ENCODE results near the gene TRIM13.
"Not testable (repeated sequence)": the region's sequence is repeated elsewhere in the genome, so short reads cannot be mapped to it uniquely, and the experiment has no call there.

Gene TRIM13, protein sequence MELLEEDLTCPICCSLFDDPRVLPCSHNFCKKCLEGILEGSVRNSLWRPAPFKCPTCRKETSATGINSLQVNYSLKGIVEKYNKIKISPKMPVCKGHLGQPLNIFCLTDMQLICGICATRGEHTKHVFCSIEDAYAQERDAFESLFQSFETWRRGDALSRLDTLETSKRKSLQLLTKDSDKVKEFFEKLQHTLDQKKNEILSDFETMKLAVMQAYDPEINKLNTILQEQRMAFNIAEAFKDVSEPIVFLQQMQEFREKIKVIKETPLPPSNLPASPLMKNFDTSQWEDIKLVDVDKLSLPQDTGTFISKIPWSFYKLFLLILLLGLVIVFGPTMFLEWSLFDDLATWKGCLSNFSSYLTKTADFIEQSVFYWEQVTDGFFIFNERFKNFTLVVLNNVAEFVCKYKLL

DNA sequence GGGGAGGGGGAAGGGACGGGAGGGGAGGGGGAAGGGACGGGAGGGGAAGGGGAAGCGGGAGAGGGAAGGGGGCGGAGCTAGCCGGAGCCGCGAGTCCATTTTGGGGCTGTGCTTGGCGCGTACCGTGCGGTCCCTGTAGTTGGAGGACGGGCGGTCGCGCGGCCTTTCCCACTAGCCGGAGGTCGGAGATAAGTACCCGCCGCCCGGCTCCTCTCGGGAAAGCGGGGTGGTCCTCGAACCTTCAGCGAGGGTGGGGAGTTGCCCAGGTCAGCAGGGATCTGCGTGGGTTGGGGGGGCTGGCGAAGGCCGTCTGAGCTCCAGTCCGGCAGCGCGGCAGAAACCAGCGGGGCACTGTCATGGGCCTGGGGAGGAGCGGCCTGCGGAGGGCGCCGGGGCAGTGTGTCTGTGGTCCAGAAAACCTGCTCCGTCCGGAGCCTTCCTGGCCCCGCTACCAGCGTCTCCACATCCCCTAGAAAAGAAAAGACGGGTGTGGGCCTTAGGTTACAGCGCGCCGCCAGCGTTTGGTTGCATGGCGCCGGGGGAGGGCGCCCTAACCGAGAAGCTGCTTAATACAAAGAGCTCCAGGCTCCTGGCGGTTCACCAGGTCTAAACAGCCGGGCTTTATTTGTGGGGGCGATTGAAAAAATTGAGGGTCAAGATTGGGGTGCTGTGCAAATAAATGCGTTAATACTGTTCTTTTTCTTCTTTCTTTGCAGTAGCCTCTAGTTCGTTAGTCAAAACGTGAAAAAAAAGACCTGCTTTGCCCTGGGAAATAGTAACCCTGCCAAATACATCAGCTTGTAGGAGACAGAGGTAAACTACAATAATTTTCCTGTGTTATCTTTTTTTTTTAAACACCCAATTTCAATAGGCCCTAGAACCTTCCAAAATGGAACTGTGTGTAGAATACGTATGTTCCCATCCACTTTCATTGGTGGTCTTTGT lies at the start of gene TRIM13:
Gene TRIM13 (plus strand): TSS at position 92 of the 945 bp plus-strand sequence. CDS start 14,899 bp downstream, outside the sequence.
- Mint-ChIP-seq H3K27ac (peak within 1 kb of the TSS; percentile 99), H3K4me3 (peak within 1 kb of the TSS; percentile 85 to 96), H3K9me3 (no peaks in the 10 kb centered on the region), H3K27me3 (no peaks in the 10 kb centered on the region), H3K36me3 (peaks cover 16 to 20% of the 10 kb centered on the region in 2 donors), H3K4me1 (peaks cover 20 to 44% of the 10 kb centered on the region in 2 donors)
- DNase-seq (peak; percentile 79), ATAC-seq (replicated peaks) (peak; percentile 82 to 84)

DNA sequence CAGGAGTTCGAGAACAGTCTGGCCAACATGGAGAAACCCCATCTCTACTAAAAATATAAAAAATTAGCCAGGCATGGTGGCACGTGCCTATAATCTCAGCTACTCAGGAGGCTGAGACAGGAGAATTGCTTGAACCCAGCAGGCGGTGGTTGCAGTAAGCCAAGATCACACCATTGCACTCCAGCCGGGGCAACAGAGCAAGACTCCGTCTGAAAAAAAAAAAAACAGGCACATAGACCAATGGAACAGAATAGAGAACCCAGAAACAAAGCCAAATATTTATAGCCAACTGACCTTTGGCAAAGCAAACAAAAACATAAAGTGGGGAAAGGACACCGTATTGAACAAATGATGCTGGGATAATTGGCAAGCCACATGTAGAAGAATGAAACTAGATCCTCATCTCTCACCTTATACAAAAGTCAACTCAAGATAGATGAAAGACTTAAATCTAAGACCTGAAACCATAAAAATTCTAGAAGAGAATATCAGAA lies 48.0 kb upstream of the TRIM13 start:
- not testable (repeated sequence) for H3K27ac Mint-ChIP-seq, H3K4me3 Mint-ChIP-seq

DNA sequence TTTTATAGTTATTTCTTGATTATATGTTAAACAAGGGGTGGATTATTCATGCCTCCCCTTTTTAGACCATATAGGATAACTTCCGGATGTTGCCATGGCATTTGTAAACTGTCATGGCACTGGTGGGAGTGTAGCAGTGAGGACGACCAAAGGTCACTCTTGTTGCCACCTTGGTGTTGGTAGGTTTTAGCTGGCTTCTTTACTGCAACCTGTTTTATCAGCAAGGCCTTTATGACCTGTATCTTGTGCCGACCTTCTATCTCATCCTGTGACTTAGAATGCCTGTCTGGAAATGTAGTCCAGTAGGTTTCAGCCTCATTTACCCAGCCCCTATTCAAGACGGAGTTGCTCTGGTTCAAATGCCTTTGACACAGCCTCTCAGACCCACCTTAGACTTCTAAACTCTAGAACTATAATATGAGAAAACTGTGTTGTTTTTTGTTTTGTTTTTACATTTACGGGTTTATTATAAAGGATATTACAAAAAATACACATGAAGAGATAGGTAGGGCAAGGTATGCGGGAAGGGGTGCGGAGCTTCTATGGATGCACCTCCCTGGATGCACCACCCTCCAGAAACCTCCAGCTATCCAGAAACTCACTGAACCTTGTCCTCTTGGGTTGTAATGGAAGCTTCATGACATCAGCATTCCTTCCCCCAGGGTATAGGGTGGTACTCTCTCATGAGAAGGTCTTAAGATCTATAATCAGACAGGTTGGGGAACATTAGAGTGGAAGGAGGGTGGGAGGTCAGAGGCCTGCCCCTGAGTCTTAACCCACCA lies 44.9 kb upstream of the TRIM13 start:
- peaks cover 0 to 2% of the 10 kb centered on the region in 2 donors for H3K9me3 Mint-ChIP-seq

More for the DNA sequence above, 48.0 kb upstream of the TRIM13 start:
- not testable (repeated sequence) for H3K27me3 Mint-ChIP-seq; H3K9me3 Mint-ChIP-seq; ATAC-seq (replicated peaks); H3K4me1 Mint-ChIP-seq; DNase-seq; H3K36me3 Mint-ChIP-seq

DNA sequence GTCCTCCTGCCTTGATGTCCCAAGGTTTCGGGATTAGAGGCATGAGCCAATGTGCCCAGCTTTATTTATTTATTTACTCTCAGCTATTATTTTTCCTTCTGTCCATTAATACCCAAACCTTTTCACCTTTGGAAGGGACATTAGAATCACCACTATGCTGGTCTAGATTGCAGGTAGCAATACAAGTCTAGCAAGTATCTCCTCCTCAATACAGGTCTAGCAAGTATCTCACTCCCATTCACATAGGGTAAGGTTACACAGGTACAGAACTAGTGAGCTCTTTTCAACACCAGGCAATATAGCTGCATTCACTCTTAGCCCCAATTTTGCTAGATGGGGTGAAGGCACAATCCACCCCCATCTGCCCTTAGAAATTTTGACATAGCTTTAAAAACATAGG lies 43.3 kb upstream of the TRIM13 start:
- Mint-ChIP-seq H3K9me3 (peaks cover 0 to 2% of the 10 kb centered on the region in 2 donors), H3K4me1 (peaks cover 2 to 8% of the 10 kb centered on the region in 2 donors), H3K27ac (no peak overlapping the region), H3K27me3 (no peaks in the 10 kb centered on the region), H3K36me3 (peaks cover 0 to 3% of the 10 kb centered on the region in 2 donors), H3K4me3 (no peak overlapping the region)
- ATAC-seq (replicated peaks) = no peak
- no peak for DNase-seq

More for the DNA sequence above, 44.9 kb upstream of the TRIM13 start:
- H3K27me3 Mint-ChIP-seq = no peaks in the 10 kb centered on the region
- no peaks in the 10 kb centered on the region for H3K36me3 Mint-ChIP-seq
- peaks cover 2 to 8% of the 10 kb centered on the region in 2 donors for H3K4me1 Mint-ChIP-seq
- DNase-seq = no peak
- H3K4me3 Mint-ChIP-seq = no peak overlapping the region
- no peak overlapping the region for H3K27ac Mint-ChIP-seq
- ATAC-seq (replicated peaks) = no peak

DNA sequence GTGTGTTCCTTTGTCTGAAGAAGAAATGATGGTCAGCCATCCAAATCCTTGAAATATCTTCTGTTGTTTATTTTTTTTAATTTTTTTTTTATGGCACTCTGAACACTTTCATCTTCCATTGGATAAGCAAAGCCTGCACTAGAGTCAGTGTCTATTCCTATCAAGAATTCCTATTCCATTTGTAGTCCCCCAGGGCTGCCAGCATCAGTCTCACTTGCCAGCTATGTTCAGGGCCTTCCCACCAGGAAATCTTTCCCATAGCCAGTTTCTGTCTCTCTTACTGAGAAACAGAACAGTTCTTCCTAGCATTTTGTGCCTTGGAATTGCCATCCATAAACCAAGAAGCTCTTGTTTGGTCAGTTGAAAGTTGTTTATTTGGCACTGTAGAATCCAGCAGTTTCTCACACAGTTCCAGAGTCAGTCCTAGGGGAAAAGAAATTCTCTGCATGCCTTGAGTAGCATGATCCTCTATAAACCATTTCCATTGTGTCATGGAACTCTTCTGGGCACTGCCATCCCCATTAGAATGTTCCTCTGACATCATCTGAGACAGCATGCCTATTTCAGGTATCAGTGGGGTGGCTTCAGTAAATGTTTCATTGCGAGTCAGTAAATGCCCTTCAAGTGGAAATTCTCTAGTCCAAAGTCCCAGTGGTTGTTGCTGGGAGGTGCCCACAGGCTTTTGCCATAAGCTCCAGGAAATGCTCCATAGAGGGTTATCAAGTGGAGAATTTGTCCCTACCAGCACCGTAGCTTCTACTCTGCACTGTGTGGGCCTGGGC lies 42.0 kb upstream of the TRIM13 start:
- peaks cover 0 to 2% of the 10 kb centered on the region in 2 donors for H3K9me3 Mint-ChIP-seq
- no peak overlapping the region for H3K27ac Mint-ChIP-seq
- peaks cover 2 to 10% of the 10 kb centered on the region in 2 donors for H3K36me3 Mint-ChIP-seq
- no peak for DNase-seq
- peaks cover 2 to 8% of the 10 kb centered on the region in 2 donors for H3K4me1 Mint-ChIP-seq
- no peak overlapping the region for H3K4me3 Mint-ChIP-seq
- ATAC-seq (replicated peaks) = no peak
- no peaks in the 10 kb centered on the region for H3K27me3 Mint-ChIP-seq

DNA sequence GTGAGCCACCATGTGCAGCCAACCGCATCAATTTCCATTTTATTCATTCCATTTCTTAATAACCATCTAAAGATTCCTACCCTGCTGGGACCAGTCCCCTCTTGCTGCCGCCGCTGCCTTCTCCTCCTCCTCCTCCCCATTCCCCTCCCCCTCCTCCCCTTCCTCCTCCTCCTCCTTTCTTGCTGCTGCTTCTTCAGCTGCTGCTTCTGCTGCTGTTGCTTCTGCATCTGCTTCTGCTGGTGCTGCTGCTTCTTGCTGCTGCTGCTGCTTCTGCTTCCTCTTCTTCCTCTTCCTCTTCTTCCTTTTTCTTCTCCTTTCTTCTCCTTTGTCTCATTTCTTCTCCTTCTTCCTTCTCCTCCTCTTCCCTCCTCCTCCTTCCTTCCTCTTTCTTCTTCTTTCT lies 40.7 kb upstream of the TRIM13 start:
- Mint-ChIP-seq H3K36me3 (peaks cover 7 to 15% of the 10 kb centered on the region in 2 donors), H3K9me3 (peaks cover 0 to 4% of the 10 kb centered on the region in 2 donors), H3K27me3 (no peaks in the 10 kb centered on the region), H3K4me1 (peaks cover 2 to 8% of the 10 kb centered on the region in 2 donors), H3K27ac (no peak overlapping the region), H3K4me3 (no peak overlapping the region)
- no peak for ATAC-seq (replicated peaks)
- DNase-seq = no peak

DNA sequence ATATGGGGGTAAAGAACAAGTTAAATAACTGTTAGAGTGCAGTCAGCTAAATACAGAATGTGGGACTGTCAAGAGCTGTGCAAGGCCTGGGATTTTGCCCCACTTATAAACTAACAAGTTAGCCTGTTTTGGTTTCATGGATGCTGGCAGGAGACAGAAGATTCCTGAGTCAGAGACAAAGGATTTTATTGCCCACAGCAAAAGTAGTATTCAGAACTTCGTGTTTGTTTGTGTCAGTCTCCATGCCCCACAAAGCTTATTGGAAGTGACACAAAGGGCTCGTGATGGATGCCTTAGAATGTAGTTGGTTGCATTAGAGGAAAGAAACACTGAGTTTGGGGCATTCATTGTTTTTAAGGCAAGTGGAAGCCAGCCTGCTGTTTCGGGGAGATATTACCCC lies 38.5 kb upstream of the TRIM13 start:
- H3K27ac Mint-ChIP-seq = no peak overlapping the region
- H3K4me3 Mint-ChIP-seq = no peak overlapping the region
- DNase-seq = no peak
- peaks cover under 1 to 13% of the 10 kb centered on the region in 2 donors for H3K9me3 Mint-ChIP-seq
- no peaks in the 10 kb centered on the region for H3K27me3 Mint-ChIP-seq
- ATAC-seq (replicated peaks) = no peak
- H3K36me3 Mint-ChIP-seq = peaks cover 14 to 23% of the 10 kb centered on the region in 2 donors
- peaks cover 2 to 8% of the 10 kb centered on the region in 2 donors for H3K4me1 Mint-ChIP-seq

DNA sequence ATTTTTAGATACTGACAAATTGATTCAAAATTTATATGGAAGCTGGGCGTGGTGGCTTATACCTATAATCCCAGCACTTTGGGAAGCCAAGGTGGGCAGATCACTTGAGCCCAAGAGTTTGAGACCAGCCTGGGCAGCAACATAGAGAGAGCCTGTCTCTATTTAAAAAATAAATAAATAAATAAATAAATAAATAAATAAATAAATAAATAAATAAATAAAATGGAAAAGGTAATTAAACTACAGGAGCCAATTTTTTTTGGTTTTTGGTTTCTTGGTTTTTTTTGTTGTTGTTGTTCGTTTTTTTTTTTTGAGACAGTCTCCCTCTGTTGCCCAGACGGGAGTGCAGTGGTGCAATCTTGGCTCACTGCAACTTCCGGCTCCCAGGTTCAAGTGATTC lies 29.4 kb upstream of the TRIM13 start:
- DNase-seq = no peak

DNA sequence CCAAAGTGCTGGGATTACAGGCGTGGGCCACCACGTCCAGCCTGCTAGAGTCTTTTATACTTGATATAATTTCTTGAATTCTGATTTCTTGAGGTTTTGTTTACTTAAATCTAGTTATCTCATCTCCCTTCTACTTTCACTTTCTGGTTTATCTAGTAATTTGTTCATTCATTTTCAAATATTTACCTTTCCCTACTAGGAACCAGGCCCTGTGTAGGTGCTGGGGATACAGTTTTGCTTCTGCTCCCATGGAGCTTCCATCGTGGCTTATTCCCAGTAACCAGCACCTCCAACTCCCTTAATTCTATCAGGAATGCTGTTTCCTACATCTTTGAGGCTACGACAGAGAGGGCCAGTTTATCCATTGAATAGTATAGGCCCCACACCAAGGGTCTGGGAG lies 24.1 kb upstream of the TRIM13 start:
- Mint-ChIP-seq H3K4me1 (peaks cover 3 to 12% of the 10 kb centered on the region in 2 donors), H3K36me3 (no peaks in the 10 kb centered on the region), H3K4me3 (no peak overlapping the region), H3K27me3 (no peaks in the 10 kb centered on the region), H3K9me3 (no peaks in the 10 kb centered on the region), H3K27ac (no peak overlapping the region)
- no peak for DNase-seq
- no peak for ATAC-seq (replicated peaks)

More for the DNA sequence above, 29.4 kb upstream of the TRIM13 start:
- Mint-ChIP-seq H3K9me3 (peaks cover 15 to 18% of the 10 kb centered on the region in 2 donors), H3K4me3 (no peak overlapping the region), H3K4me1 (no peaks in the 10 kb centered on the region), H3K36me3 (peaks cover 24 to 31% of the 10 kb centered on the region in 2 donors), H3K27ac (no peak overlapping the region), H3K27me3 (no peaks in the 10 kb centered on the region)
- no peak for ATAC-seq (replicated peaks)

DNA sequence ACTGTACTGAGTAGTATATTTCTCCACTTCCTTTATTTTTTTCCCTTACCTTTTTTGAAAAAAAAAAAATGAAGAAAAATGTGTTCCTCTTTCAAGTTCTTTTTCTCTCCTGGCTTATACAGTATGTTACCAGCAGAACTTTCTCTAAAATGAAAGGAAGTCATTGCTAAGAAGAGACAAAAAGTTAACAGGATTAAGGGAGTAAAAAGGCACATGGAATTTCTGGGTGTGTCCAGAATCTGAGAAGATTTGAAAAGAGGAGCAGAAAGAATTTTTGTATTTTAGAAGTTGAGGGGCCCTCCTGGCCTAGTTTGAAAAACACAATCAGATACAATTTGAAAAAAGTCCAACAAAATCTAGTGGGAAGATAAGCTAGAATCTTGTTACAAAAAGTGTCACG lies 21.0 kb upstream of the TRIM13 start:
- peaks cover 5 to 27% of the 10 kb centered on the region in 2 donors for H3K4me1 Mint-ChIP-seq
- no peak overlapping the region for H3K4me3 Mint-ChIP-seq
- no peaks in the 10 kb centered on the region for H3K9me3 Mint-ChIP-seq
- DNase-seq = no peak
- no peaks in the 10 kb centered on the region for H3K27me3 Mint-ChIP-seq
- peaks cover 0 to 2% of the 10 kb centered on the region in 2 donors for H3K36me3 Mint-ChIP-seq
- no peak for ATAC-seq (replicated peaks)
- no peak overlapping the region for H3K27ac Mint-ChIP-seq

DNA sequence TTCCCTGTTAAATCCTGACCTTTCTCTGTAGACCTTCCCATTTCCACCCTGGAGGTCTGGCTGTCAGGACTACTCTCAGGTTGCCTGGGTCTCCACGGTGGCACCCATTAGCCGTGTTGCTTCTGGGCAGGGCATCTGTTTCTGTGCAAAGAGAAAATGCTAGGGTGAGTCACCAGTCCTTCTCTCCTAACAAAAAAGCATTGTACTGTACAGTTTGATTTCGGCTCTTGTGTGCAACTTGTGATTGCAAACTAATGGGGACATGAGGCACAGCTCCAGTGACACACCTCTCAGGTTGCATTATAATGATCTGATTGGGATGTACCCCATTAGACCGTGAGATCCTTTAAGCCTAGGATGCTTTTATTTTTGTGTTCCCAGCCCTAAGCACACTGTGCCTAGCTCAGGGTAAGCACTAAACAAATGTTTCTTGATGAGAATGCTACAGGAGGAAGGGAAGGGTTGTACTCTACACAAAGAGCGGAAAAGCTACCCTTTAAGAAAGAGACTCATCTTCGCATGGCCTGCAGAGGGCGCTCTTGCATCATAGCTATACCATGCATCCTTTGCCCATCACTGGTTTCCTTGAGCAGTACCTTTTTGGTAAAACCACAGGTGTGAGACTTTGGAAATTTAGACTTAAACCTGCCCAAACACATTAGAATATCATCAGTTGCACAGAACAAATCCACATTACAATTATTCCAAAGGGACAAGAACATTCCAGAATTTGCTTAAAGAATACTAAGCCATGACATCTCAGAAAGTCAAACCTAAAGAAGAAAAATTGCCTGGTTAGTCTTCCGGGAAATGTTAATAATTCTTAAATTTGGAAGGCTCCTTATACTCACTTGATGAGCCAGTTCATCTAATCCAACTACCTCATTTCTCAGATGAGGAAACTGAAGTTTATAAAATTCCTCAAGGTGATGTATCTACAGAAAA lies 20.3 kb upstream of the TRIM13 start:
- H3K27ac Mint-ChIP-seq = no peak overlapping the region
- H3K36me3 Mint-ChIP-seq = peaks cover 0 to 2% of the 10 kb centered on the region in 2 donors
- H3K27me3 Mint-ChIP-seq = no peaks in the 10 kb centered on the region
- no peaks in the 10 kb centered on the region for H3K9me3 Mint-ChIP-seq
- no peak overlapping the region for H3K4me3 Mint-ChIP-seq
- peak; percentile 91 to 94 for ATAC-seq (replicated peaks)
- peak; percentile 24 for DNase-seq
- H3K4me1 Mint-ChIP-seq = peaks cover 5 to 29% of the 10 kb centered on the region in 2 donors

DNA sequence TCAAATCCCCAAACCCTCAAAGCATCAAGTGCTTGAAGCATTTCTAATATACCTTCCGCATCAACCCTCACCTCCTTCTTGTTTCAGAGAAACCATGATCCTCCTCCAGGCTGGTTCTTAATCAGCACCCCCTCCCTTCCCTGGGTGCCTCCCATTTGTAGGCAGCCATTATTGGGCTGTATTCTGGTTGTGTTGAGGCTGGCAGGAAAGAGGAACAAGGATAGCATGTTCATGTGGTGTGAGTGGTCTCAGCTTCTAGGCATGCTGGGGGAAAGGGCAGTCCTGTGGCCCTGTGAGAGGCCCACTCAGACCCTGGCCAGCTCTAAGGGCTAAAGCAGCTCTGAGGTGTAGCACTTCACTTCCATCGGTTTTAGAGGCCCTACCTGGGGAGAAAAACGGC lies 18.9 kb upstream of the TRIM13 start:
- H3K36me3 Mint-ChIP-seq = peaks cover 4% of the 10 kb centered on the region in 2 donors

More for the DNA sequence above, 18.9 kb upstream of the TRIM13 start:
- ATAC-seq (replicated peaks) = peak; percentile 51 to 52
- Mint-ChIP-seq H3K4me1 (peaks cover 3 to 29% of the 10 kb centered on the region in 2 donors), H3K9me3 (no peaks in the 10 kb centered on the region), H3K27ac (no peak overlapping the region), H3K27me3 (no peaks in the 10 kb centered on the region), H3K4me3 (no peak overlapping the region)
- DNase-seq = no peak

Data from stimulated activated naive B cell treated with anti-CD40 and anti-IgM and Interleukin-4, amounts not matched to agents 10 μg/mL and 1 μg/mL and 100 μg/mL, for 72 hours (primary cell).